IMR-90 (cell line): ENCODE data around the gene SDR9C7. TPM values are rescaled to one million over a fixed set of nuclear protein-coding genes. Genes with fewer than 3 reads are reported as not detected.

Experiments used
- ATAC-seq: fragments of 200-7000 bp; cut with Tn5 transposase; 2 replicates; pipeline ENCODE4 v1.9.1; 2020; ENCODE audit warnings: low read depth, mild to moderate bottlenecking, moderate library complexity
- BruUV-seq: library from RNA; stranded (reverse); fragments of 400-500 nt; replicated peaks from 2 replicates; lab custom pipeline; 2021; lab: Mats Ljungman, UMichigan
- CTCF ChIA-PET: fragments of 300-600 bp; formaldehyde crosslinking; extraction: SDS; loops from one replicate; lab custom pipeline; 2021; ENCODE audit warnings: antibody characterized with exemption; lab: Yijun Ruan, JAX
- POLR2A ChIA-PET: fragments of 300-600 bp; sonication (Branson Sonifier 250); formaldehyde crosslinking; loops from one replicate; lab custom pipeline; 2022; ENCODE audit warnings: antibody characterized with exemption; ENCODE audit not compliant: unreplicated experiment; lab: Charles Lee
- DNase-seq: peaks from one replicate; pipeline ENCODE4 v3.0.0; 2013
- H2AFZ ChIP-seq: replicated peaks from 2 replicates; pipeline ENCODE3; 2013; ENCODE audit warnings: low read length, mild to moderate bottlenecking; ENCODE audit not compliant: poor library complexity
- H2AK5ac ChIP-seq: 2 replicates; pipeline ENCODE4 v1.6.1; 2013; ENCODE audit warnings: low read depth, low read length, inconsistent platforms
- H2AK9ac ChIP-seq: replicated peaks from 2 replicates; pipeline ENCODE3; 2013; ENCODE audit warnings: mild to moderate bottlenecking, low read depth, low read length, moderate library complexity; ENCODE audit not compliant: poor library complexity
- H2BK120ac ChIP-seq: 2 replicates; pipeline ENCODE4 v1.6.1; 2013; ENCODE audit warnings: low read depth, low read length, inconsistent platforms
- H2BK15ac ChIP-seq: 3 replicates; pipeline ENCODE4 v1.6.1; 2013; ENCODE audit warnings: low read depth, low read length, inconsistent platforms
- H2BK20ac ChIP-seq: 2 replicates; pipeline ENCODE4 v1.6.1; 2013; ENCODE audit warnings: low read depth, mild to moderate bottlenecking, inconsistent platforms, low read length, moderate library complexity
- H2BK5ac ChIP-seq: 2 replicates; pipeline ENCODE4 v1.6.1; 2013; ENCODE audit warnings: mild to moderate bottlenecking, low read depth, low read length, inconsistent platforms; ENCODE audit not compliant: poor library complexity, severe bottlenecking
- H3K14ac ChIP-seq: replicated peaks from 2 replicates; pipeline ENCODE4 v1.6.1; 2013; ENCODE audit warnings: low read depth, low read length, inconsistent platforms
- H3K18ac ChIP-seq: 2 replicates; pipeline ENCODE4 v1.6.1; 2013; ENCODE audit warnings: low read depth, low read length, control low read depth
- H3K23ac ChIP-seq: 2 replicates; pipeline ENCODE4 v1.6.1; 2013; ENCODE audit warnings: low read depth, low read length, inconsistent platforms
- H3K27ac ChIP-seq: 2 replicates; pipeline ENCODE4 v1.5.1; 2013; ENCODE audit warnings: mild to moderate bottlenecking, control low read depth, low read length; ENCODE audit not compliant: insufficient read depth
- H3K27me3 ChIP-seq: 2 replicates; pipeline ENCODE4 v1.6.1; 2013; ENCODE audit warnings: low read length; ENCODE audit not compliant: control insufficient read depth, insufficient read depth
- H3K36me3 ChIP-seq: 2 replicates; pipeline ENCODE4 v1.6.1; 2013; ENCODE audit warnings: low read length, mixed read lengths; ENCODE audit not compliant: control insufficient read depth, insufficient read depth
- H3K4ac ChIP-seq: 2 replicates; pipeline ENCODE4 v1.6.1; 2013; ENCODE audit warnings: low read depth, low read length, inconsistent platforms
- H3K4me1 ChIP-seq: 2 replicates; pipeline ENCODE4 v1.6.1; 2013; ENCODE audit warnings: low read length, mixed read lengths; ENCODE audit not compliant: control insufficient read depth, insufficient read depth
- H3K4me2 ChIP-seq: 2 replicates; pipeline ENCODE4 v1.6.1; 2013; ENCODE audit warnings: low read depth, mild to moderate bottlenecking, control low read depth, low read length, moderate library complexity
- H3K4me3 ChIP-seq: 2 replicates; pipeline ENCODE4 v1.5.1; 2013; ENCODE audit warnings: low read depth, mild to moderate bottlenecking, control low read depth, low read length, moderate library complexity; ENCODE audit not compliant: insufficient read depth
- H3K56ac ChIP-seq: 2 replicates; pipeline ENCODE4 v1.6.1; 2013; ENCODE audit warnings: low read length, inconsistent platforms; ENCODE audit not compliant: insufficient read depth; ENCODE audit errors: extremely low read depth
- H3K79me1 ChIP-seq, 2 experiments: 2 replicates each; pipeline ENCODE4 v1.6.1; 2013; ENCODE audit warnings: low read length in 2 of 2, inconsistent platforms in 1 of 2, low read depth in 1 of 2
- H3K9ac ChIP-seq: 2 replicates; pipeline ENCODE4 v1.6.1; 2013; ENCODE audit warnings: low read depth, low read length, control low read depth
- H3K9me1 ChIP-seq: 2 replicates; pipeline ENCODE4 v1.6.1; 2013; ENCODE audit warnings: low read length, inconsistent platforms; ENCODE audit not compliant: insufficient read depth
- H3K9me3 ChIP-seq: 2 replicates; pipeline ENCODE4 v1.6.1; 2013; ENCODE audit warnings: low read length; ENCODE audit not compliant: control insufficient read depth, insufficient read depth
- H4K20me1 ChIP-seq: 2 replicates; pipeline ENCODE4 v1.6.1; 2013; ENCODE audit warnings: low read length, inconsistent platforms; ENCODE audit not compliant: insufficient read depth
- H4K5ac ChIP-seq: 2 replicates; pipeline ENCODE4 v1.6.1; 2013; ENCODE audit warnings: mild to moderate bottlenecking, low read depth, low read length, control low read depth
- H4K8ac ChIP-seq, 2 experiments: 2 replicates each; pipeline ENCODE4 v1.6.1; 2013; ENCODE audit warnings: low read depth in 2 of 2, low read length in 2 of 2, control low read depth in 1 of 2, inconsistent platforms in 1 of 2
- H4K91ac ChIP-seq: 2 replicates; pipeline ENCODE4 v1.6.1; 2013; ENCODE audit warnings: low read depth, low read length, inconsistent platforms; ENCODE audit not compliant: insufficient read depth
- BHLHE40 ChIP-seq: fragments of 150-350 bp; IDR thresholded peaks from 2 replicates; pipeline ENCODE4 v1.6.1; 2016; ENCODE audit warnings: mild to moderate bottlenecking, low read depth, low read length
- POLR2A ChIP-seq: IDR thresholded peaks from 2 replicates; pipeline ENCODE4 v1.6.1; 2012; ENCODE audit warnings: mild to moderate bottlenecking, low read depth, low read length
- RFX5 ChIP-seq: IDR thresholded peaks from 2 replicates; pipeline ENCODE4 v1.8.0; 2012; ENCODE audit warnings: low read depth, mild to moderate bottlenecking, low read length, moderate library complexity
- USF2 ChIP-seq: fragments of 150-350 bp; IDR thresholded peaks from 2 replicates; pipeline ENCODE4 v1.6.1; 2017; ENCODE audit warnings: mild to moderate bottlenecking, antibody characterized with exemption, low read length, low read depth
- WGBS, 2 experiments: methylation state at CpG; one replicate each; pipeline versions ENCODE4 v1.1.5 to v1.1.7; 2013; ENCODE audit warnings: missing lambda C conversion rate in 2 of 2; ENCODE audit not compliant: insufficient read length in 1 of 2; ENCODE audit errors: extremely low coverage in 2 of 2; 5-methylcytosine and 5-hydroxymethylcytosine counted together
- dilution Hi-C: fragments of 300-500 bp; cut with HindIII; formaldehyde crosslinking; loops from one replicate; pipeline ENCODE4 v1.14.3; 2018; ENCODE audit warnings: low sequenced_read_pairs; ENCODE audit not compliant: unreplicated experiment
- in situ Hi-C: fragments of 300-500 bp; cut with MboI; formaldehyde crosslinking; loops from 3 replicates; pipeline ENCODE4 v1.14.3; 2019; ENCODE audit warnings: low sequenced_read_pairs, inconsistent platforms, mixed read lengths
- intact Hi-C: fragments of 100-400 bp; cut with micrococcal nuclease; formaldehyde crosslinking; loops from 2 replicates; pipeline ENCODE4 v1.10.0; 2022
- polyA plus RNA-seq, 3 experiments: library from polyadenylated mRNA; depleted of rRNA; stranded (reverse); fragments of >200 nt; gene quantifications; 2 replicates each; pipeline ENCODE4 v1.2.3, GENCODE V29; 2012; ENCODE audit warnings: low replicate concordance in 1 of 3
- total RNA-seq: library from RNA; depleted of rRNA; stranded (reverse); fragments of >200 nt; gene quantifications from 2 replicates; pipeline ENCODE4 v1.2.3, GENCODE V29; 2012

Gene SDR9C7
- total and polyA plus RNA-seq, 2 of the 4 experiments (the other 2 are of a cell fraction) = not detected

- no peak overlapping the region for H3K4ac ChIP-seq
- H3K79me1 ChIP-seq = no peaks in the 10 kb centered on the region
- H3K27ac ChIP-seq = no peak overlapping the region
- H3K18ac ChIP-seq = no peak overlapping the region
- no peak overlapping the region for H2BK20ac ChIP-seq
- no peak overlapping the region for H4K8ac ChIP-seq
- no peak overlapping the region for H3K4me2 ChIP-seq
- no peak overlapping the region for H2AK5ac ChIP-seq
- no peak overlapping the region for H3K4me3 ChIP-seq
- H2AK9ac ChIP-seq = no peak overlapping the region
- no peak overlapping the region for H3K14ac ChIP-seq
- no peak overlapping the region for H3K23ac ChIP-seq
- H2BK15ac ChIP-seq = no peak overlapping the region
- no peak overlapping the region for H3K9ac ChIP-seq
- DNase-seq = no peak
- TF ChIP-seq RFX5 (no peak), BHLHE40 (no peak), USF2 (no peak), POLR2A (no peak)
- dilution Hi-C loops = no loop called here
- 0 out of 2 replicates have a peak, but pooled peaks cover 5% of the 10 kb centered on the region for H3K9me1 ChIP-seq
- H2BK5ac ChIP-seq = no peak overlapping the region
- no peaks in the 10 kb centered on the region for H3K36me3 ChIP-seq
- H4K20me1 ChIP-seq = no peaks in the 10 kb centered on the region
- in situ Hi-C loops = no loop called here
- no peaks in the 10 kb centered on the region for H3K4me1 ChIP-seq
- no CpG with 5 or more reads among the region's 6 CpGs for WGBS, 2 experiments
- H2AFZ ChIP-seq = no peak overlapping the region
- ChIA-PET CTCF (no interaction called here), POLR2A (no interaction called here)
- ATAC-seq = no peak
- no peak overlapping the region for H3K56ac ChIP-seq
- no peak overlapping the region for H4K91ac ChIP-seq
- no TSS peak for BruUV-seq
- intact Hi-C loops = no loop called here
- H3K27me3 ChIP-seq = peaks cover 47% of the 10 kb centered on the region
- peaks cover 6% of the 10 kb centered on the region for H3K9me3 ChIP-seq
- H4K5ac ChIP-seq = no peak overlapping the region
- no peak overlapping the region for H2BK120ac ChIP-seq
Measured at GRCh38 chr12:56954958-56955355, 20.7 kb upstream of the SDR9C7 start.
